Kidney (tissue), 14 donors: Measurements from ENCODE around the gene HECTD1. TPM values are rescaled to one million over a fixed set of nuclear protein-coding genes. Genes with fewer than 3 reads are reported as not detected.

Experiments used
- DNase-seq, 5 donors: peaks; one replicate each; pipeline ENCODE4 v3.0.0-alpha.2; 2013 to 2020
- FAIRE-seq: peaks from 2 replicates; lab custom pipeline; 2012; peaks lifted over from hg19 to GRCh38; lab: Jason Lieb, UNC
- H3K27ac ChIP-seq, 2 donors: one replicate each; pipeline ENCODE4 v1.7.0; 2013; ENCODE audit warnings: low read depth in 2 of 2, low read length in 2 of 2, inconsistent platforms in 1 of 2
- H3K27me3 ChIP-seq: one replicate; pipeline ENCODE4 v1.7.1; 2013; ENCODE audit warnings: low read length, inconsistent platforms; ENCODE audit not compliant: control insufficient read depth, insufficient read depth
- H3K36me3 ChIP-seq, 3 donors: one replicate each; pipeline versions ENCODE4 v1.7.0 to v1.7.1; 2013; ENCODE audit warnings: low read length in 3 of 3, control low read depth in 1 of 3, inconsistent platforms in 1 of 3; ENCODE audit not compliant: insufficient read depth in 3 of 3, control insufficient read depth in 2 of 3
- H3K4me1 ChIP-seq, 3 donors: one replicate each; pipeline versions ENCODE4 v1.7.0 to v1.7.1; 2013; ENCODE audit warnings: low read length in 3 of 3, inconsistent platforms in 1 of 3, low read depth in 1 of 3; ENCODE audit not compliant: control insufficient read depth in 2 of 3, insufficient read depth in 2 of 3
- H3K4me3 ChIP-seq, 3 donors: one replicate each; pipeline versions ENCODE4 v1.7.0 to v1.8.1; 2013; ENCODE audit warnings: low read length in 3 of 3, control low read depth in 1 of 3, inconsistent platforms in 1 of 3
- H3K9ac ChIP-seq, 3 donors: one replicate each; pipeline versions ENCODE4 v1.7.0 to v1.7.1; 2013; ENCODE audit warnings: low read length in 3 of 3, control low read depth in 1 of 3, inconsistent platforms in 1 of 3
- H3K9me3 ChIP-seq, 3 donors: one replicate each; pipeline versions ENCODE4 v1.7.0 to v1.7.1; 2013; ENCODE audit warnings: low read length in 3 of 3, control low read depth in 1 of 3, inconsistent platforms in 1 of 3; ENCODE audit not compliant: control insufficient read depth in 2 of 3, insufficient read depth in 1 of 3
- intact Hi-C: fragments of 100-400 bp; cut with DNase I; formaldehyde crosslinking; loops from one replicate; pipeline ENCODE4 v1.11.1; 2022
- polyA plus RNA-seq: library from polyadenylated mRNA; stranded (reverse); fragments of 350-450 nt; fragmentation: Illumina TruSeq; extraction: RNeasy Lipid Tissue Mini Kit (QIAGEN cat#74804); gene quantifications from one replicate; pipeline ENCODE4 v1.2.3, GENCODE V29; 2014; ENCODE audit warnings: low read depth, low replicate concordance; ENCODE audit not compliant: insufficient read depth
- total RNA-seq: library from RNA; stranded (reverse); fragmentation: NEBNext Ultra II Directional; extraction: Animal tissue kit (Norgen Biotek cat#: 25700); gene quantifications from one replicate; pipeline ENCODE4 v1.2.1, GENCODE V29; 2021
- TF ChIP-seq, protein P1 (sequence below): IDR thresholded peaks from 3 replicates; pipeline ENCODE4 v1.5.1; 2012; ENCODE audit warnings: mild to moderate bottlenecking, moderate library complexity, borderline replicate concordance; ENCODE audit not compliant: insufficient read depth; ENCODE audit errors: extremely low read depth
- donor health status: control.
- donor health status: control.
- donor health status: control.
- donor health status: control.
- donor health status: control.
- donor health status: DM: yes; HTN: yes; CAD: no.
- donor health status: Normal renal cell carcinoma (clear cell type).

HECTD1 gene
- total and polyA plus RNA-seq, 2 donors from 2014 or later: 35.5 to 164 TPM

GRCh38 chr14:31224808-31225207, 17.2 kb upstream of the HECTD1 start:
- H3K9ac ChIP-seq: no peak overlapping the region
- no peaks in the 10 kb centered on the region for H3K36me3 ChIP-seq
- no peak overlapping the region for H3K27ac ChIP-seq
- H3K27me3 ChIP-seq: no peaks in the 10 kb centered on the region
- no peak for FAIRE-seq
- no peak overlapping the region for H3K4me3 ChIP-seq
- intact Hi-C loops: no loop called here
- no peak for DNase-seq
- TF ChIP-seq, protein P1, sequence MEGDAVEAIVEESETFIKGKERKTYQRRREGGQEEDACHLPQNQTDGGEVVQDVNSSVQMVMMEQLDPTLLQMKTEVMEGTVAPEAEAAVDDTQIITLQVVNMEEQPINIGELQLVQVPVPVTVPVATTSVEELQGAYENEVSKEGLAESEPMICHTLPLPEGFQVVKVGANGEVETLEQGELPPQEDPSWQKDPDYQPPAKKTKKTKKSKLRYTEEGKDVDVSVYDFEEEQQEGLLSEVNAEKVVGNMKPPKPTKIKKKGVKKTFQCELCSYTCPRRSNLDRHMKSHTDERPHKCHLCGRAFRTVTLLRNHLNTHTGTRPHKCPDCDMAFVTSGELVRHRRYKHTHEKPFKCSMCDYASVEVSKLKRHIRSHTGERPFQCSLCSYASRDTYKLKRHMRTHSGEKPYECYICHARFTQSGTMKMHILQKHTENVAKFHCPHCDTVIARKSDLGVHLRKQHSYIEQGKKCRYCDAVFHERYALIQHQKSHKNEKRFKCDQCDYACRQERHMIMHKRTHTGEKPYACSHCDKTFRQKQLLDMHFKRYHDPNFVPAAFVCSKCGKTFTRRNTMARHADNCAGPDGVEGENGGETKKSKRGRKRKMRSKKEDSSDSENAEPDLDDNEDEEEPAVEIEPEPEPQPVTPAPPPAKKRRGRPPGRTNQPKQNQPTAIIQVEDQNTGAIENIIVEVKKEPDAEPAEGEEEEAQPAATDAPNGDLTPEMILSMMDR: no peak
- no peaks in the 10 kb centered on the region for H3K9me3 ChIP-seq
- peaks cover 0 to 9% (median 0%) of the 10 kb centered on the region in 3 donors for H3K4me1 ChIP-seq

- no peaks in the 10 kb centered on the region for H3K9me3 ChIP-seq
- TF ChIP-seq, protein P1: no peak
These were observed 15.7 kb upstream of the HECTD1 start for GRCh38 chr14:31223331-31223730.

DNA sequence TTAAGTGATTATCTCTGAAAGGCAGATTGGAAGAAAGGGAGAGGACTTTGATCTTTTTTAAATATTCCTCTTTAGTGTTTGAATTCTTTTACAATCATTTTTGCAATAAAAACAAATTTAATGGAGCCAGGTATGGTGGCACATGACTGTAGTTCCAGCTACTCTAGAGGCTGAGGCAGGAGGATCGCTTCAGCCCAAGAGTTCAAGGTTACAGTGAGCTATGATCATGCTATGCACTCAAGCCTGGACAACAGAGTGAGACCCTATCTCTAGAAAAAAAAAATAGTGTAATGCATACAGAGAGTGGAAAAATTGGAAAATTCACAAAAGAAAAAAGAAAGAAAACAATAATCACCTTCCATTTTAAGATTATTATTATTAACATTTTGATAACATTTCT, 15.2 kb upstream of the HECTD1 start:
- H3K9me3 ChIP-seq: no peaks in the 10 kb centered on the region
- DNase-seq (no peak), FAIRE-seq (no peak)
- no peak overlapping the region for H3K4me3 ChIP-seq
- no peaks in the 10 kb centered on the region for H3K4me1 ChIP-seq
- H3K9ac ChIP-seq: no peak overlapping the region
- TF ChIP-seq, protein P1: no peak
- no peaks in the 10 kb centered on the region for H3K27me3 ChIP-seq
- no peaks in the 10 kb centered on the region for H3K36me3 ChIP-seq
- no peak overlapping the region for H3K27ac ChIP-seq
- intact Hi-C loops: no loop called here

More at GRCh38 chr14:31223331-31223730, 15.7 kb upstream of the HECTD1 start:
- Histone ChIP-seq H3K36me3 (no peaks in the 10 kb centered on the region), H3K9ac (no peak overlapping the region), H3K27me3 (no peaks in the 10 kb centered on the region), H3K4me3 (no peak overlapping the region), H3K27ac (no peak overlapping the region), H3K4me1 (no peaks in the 10 kb centered on the region)
- intact Hi-C loops: no loop called here
- FAIRE-seq: no peak
- DNase-seq: no peak

GRCh38 chr14:31221266-31221665, 13.7 kb upstream of the HECTD1 start:
- TF ChIP-seq, protein P1: no peak
- Histone ChIP-seq H3K27ac (no peak overlapping the region), H3K4me3 (no peak overlapping the region), H3K4me1 (no peaks in the 10 kb centered on the region), H3K9ac (no peak overlapping the region), H3K36me3 (no peaks in the 10 kb centered on the region), H3K27me3 (no peaks in the 10 kb centered on the region), H3K9me3 (no peaks in the 10 kb centered on the region)
- DNase-seq: no peak
- intact Hi-C loops: no loop called here
- no peak for FAIRE-seq
